Effector CD8-positive, alpha-beta T cell (primary cell): ENCODE measurements around the gene GCKR.
"Not testable (repeated sequence)": the region's sequence is repeated elsewhere in the genome, so short reads cannot be mapped to it uniquely, and the experiment has no call there.

Experiments
- DNase-seq: peaks from one replicate; lab custom pipeline; 2025; lab: John Stamatoyannopoulos, UW

GCKR gene

DNA sequence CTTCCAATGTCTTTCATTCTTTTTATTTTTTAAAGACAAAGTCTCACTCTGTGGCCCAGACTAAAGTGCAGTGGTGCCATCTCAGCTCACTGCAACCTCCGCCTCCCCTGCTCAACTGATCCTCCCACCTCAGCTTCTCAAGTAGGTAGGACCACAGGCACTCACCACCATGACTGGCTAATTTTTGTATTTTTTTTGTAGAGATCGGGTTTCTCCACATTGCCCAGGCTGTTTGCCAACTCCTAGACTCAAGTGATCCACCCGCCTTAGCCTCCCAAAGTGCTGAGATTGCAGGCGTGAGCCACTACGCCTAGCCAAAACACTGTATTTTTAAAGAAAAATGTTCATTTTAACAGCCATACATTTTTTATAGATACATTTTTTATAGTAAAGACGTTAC, 12.7 kb downstream of the GCKR start:
- no peak for DNase-seq

DNA sequence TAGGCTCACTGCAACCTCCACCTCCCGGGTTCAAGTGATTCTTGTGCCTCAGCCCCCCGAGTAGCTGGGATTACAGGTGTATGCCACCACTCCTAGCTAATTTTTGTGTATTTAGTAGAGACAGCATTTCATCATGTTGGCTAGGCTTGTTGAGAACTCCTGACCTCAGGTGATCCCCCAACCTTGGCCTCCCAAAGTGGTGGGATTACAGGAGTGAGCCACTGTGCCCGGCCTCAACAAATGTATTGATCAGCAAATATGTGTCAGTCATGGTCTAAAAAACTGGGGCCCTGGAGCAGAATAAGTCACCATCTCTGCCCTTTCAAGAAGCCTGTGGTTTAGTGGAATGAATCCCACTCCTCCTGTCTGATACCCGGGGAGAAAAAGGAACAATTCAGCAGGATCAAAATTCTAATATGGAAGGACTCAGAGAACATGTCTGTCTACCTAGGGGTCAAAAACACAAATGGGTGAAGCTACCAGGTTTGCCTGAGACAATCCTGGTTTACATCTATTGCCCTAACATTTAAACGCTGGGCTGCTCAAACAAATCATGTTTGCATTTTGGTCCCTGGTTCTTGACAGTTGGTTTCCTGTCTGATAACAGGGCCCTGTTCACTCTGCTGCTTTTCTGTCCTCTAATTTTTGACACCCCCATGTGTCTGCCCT, 21.6 kb downstream of the GCKR start:
- DNase-seq: no peak

GRCh38 chr2:27518782-27519113, 22.1 kb downstream of the GCKR start:
- no peak for DNase-seq

DNA sequence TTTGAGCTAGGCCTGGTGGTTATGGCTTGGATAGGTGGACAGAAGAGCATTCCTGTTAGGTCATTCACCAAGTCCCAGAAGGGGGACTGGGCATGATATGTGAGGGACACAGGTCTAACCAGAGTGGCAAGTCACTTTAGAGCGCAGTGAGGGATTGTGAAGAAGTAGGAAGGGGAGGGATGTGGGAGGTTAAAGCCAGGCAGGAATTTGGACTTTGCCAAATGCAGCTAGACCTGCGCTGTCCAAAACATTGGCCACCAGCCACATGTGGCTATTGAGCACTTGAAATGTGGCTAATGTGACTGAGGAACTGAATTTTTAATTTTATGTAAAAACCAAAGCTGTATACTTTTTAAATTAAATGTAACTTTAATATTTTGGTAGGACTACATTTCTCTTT, 23.7 kb downstream of the GCKR start:
- DNase-seq: no peak

- no peak for DNase-seq
Observed at GRCh38 chr2:27522400-27522945, 25.8 kb downstream of the GCKR start.

DNA sequence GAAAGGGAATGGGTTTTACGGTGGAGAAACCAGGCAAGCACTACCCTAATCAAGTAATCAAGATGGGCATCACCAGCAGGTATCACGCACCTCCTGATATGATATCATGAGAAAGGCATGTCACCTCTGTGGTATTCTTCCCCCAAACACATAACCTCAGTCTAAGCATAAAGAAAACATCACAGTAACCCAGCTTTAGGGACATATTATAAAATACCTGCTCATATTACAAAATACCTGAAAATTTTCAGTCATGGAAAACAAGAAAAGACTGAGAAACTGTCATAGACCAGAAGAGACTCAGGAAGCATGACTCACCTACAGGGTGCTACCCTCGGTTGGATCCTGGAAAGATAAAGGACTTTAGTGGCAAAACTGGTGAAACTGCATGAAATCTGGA, 30.5 kb downstream of the GCKR start:
- no peak for DNase-seq

- DNase-seq: no peak
Observed at GRCh38 chr2:27531983-27532382, 35.3 kb downstream of the GCKR start.

GRCh38 chr2:27537287-27537686, 40.6 kb downstream of the GCKR start:
- DNase-seq: no peak

DNA sequence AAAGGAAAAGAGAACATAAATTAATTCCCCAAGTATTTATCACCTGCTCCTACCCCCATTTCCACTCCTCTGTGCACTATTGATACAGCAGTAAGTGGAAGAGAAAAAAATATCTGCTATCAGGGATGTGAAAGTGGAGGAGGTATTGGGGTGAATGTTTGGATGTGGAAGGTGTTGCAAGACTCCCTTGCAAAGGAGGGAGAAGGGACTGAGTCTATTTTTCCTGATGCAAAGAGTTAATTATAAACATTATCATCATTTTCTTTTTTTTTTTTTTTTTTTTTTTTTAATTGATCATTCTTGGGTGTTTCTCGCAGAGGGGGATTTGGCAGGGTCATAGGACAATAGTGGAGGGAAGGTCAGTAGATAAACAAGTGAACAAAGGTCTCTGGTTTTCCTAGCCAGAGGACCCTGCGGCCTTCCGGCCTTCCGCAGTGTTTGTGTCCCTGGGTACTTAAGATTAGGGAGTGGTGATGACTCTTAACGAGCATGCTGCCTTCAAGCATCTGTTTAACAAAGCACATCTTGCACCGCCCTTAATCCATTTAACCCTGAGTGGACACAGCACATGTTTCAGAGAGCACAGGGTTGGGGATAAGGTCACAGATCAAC, 42.3 kb downstream of the GCKR start:
- not testable (repeated sequence) for DNase-seq

- DNase-seq: not testable (repeated sequence)
Observed at GRCh38 chr2:27539649-27540048, 43.0 kb downstream of the GCKR start.

- no peak for DNase-seq
Observed at GRCh38 chr2:27544143-27544821, 47.6 kb downstream of the GCKR start.

GRCh38 chr2:27545348-27546141, 48.9 kb downstream of the GCKR start:
- no peak for DNase-seq

GRCh38 chr2:27549303-27549702, 52.7 kb downstream of the GCKR start:
- DNase-seq: no peak

GRCh38 chr2:27551514-27551913, 54.9 kb downstream of the GCKR start:
- DNase-seq: no peak

- DNase-seq: no peak
Observed at GRCh38 chr2:27552941-27553340, 56.3 kb downstream of the GCKR start.

GRCh38 chr2:27554451-27554850, 57.8 kb downstream of the GCKR start:
- DNase-seq: not testable (repeated sequence)

GRCh38 chr2:27559228-27559627, 62.6 kb downstream of the GCKR start:
- DNase-seq: no peak

DNA sequence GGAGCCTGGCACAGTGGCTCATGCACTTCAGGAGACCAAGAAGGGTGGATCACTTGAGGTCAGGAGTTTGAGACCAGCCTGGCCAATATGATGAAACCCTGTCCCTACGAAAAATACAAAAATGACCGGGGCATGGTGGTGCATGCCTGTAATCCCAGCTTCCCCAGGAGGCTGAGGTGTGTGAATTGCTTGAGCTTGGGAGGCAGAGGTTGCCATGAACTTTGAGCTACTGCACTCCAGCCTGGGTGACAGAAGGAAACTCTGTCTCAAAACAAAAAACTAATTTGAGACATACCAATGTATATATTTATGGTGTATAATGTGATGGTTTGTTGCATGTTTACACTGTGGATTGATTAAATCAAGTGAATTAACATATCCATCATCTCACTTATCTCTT, 64.4 kb downstream of the GCKR start:
- DNase-seq: no peak

DNA sequence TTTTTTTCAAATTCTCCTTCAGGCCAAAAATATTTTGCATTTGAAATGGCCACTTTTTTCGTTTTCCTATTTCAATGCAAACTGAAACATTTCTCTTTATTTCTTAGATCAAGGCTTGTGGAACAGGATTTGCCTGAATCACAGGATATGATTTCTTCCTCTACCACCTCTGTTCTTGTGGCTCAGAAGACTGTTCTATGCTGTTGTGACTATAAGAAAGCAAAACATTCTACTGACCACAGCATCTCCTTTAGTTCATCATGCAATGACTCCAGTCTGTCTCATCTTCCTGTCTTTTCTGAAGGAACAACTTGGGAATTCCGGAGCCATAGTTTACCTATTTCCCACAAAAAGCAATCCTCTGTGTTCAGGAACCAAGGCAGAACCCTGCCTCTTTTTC, 70.0 kb downstream of the GCKR start:
- DNase-seq: no peak

DNA sequence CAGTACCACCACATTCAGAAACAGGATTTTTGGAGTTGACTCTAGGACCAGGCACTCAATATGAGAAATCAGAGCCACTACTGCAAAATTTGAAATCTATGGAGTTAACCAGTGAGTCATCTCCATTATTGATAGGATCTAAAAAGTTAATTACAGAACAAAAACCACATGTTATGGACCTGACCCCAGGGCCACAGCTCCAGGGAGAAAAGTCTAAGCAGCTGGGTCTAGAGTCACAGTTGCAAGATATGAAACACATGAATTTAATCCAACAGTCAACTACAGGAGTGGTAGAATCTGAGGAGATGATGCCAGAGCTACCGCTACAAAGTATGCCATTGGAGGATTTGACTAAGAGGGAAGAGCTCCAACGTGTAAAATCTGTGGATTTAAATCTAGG, 72.8 kb downstream of the GCKR start:
- DNase-seq: no peak

GRCh38 chr2:27571197-27571596, 74.6 kb downstream of the GCKR start:
- no peak for DNase-seq

GRCh38 chr2:27571681-27572080, 75.0 kb downstream of the GCKR start:
- DNase-seq: no peak
